ENCODE results near the gene U2AF2.
"Not testable (repeated sequence)": the region's sequence is repeated elsewhere in the genome, so short reads cannot be mapped to it uniquely, and the experiment has no call there.

The U2AF2 gene

GRCh38 chr19:55712804-55713631 is 58.2 kb downstream of the U2AF2 start:
- POLR2A ChIA-PET = no interaction called here
- 100% methylated on average over 1 of the region's 3 CpGs for WGBS (ENCODE audit: insufficient coverage)
- H3K27me3 ChIP-seq (replicated peaks in 2 of 5; ENCODE audit: control insufficient read depth in 4 of 5, insufficient read depth in 5 of 5, low read length in 4 of 5) = peaks cover 0 to 17% (median 2%) of the 10 kb centered on the region in 5 experiments
- H3K36me3 ChIP-seq (ENCODE audit: control insufficient read depth in 4 of 4, insufficient read depth in 4 of 4, low read length in 3 of 4) = no peaks in the 10 kb centered on the region
- H3K9me3 ChIP-seq (ENCODE audit: control extremely low read depth in 1 of 5, control insufficient read depth in 4 of 5, insufficient read depth in 2 of 5, low read depth in 1 of 5, low read length in 4 of 5) = peaks cover 0 to 4% (median 2%) of the 10 kb centered on the region in 5 experiments
- no peak for DNase-seq
- H3K4me1 ChIP-seq (ENCODE audit: control extremely low read depth in 1 of 4, control insufficient read depth in 4 of 4, insufficient read depth in 4 of 4, low read length in 3 of 4) = no peaks in the 10 kb centered on the region
- CTCF ChIA-PET = no interaction called here
- no peak overlapping the region for H3K27ac ChIP-seq (ENCODE audit: insufficient read depth in 1 of 2, low read depth in 1 of 2, low read length in 2 of 2, poor library complexity in 1 of 2, severe bottlenecking in 2 of 2)
- H3K4me3 ChIP-seq (ENCODE audit: control insufficient read depth in 1 of 7, extremely low read depth in 1 of 7, insufficient read depth in 4 of 7, low read depth in 2 of 7, low read length in 6 of 7) = no peak overlapping the region

GRCh38 chr19:55716531-55716930 is 61.7 kb downstream of the U2AF2 start:
- Histone ChIP-seq H3K36me3 (ENCODE audit: control insufficient read depth in 4 of 4, insufficient read depth in 4 of 4, low read length in 3 of 4) (no peaks in the 10 kb centered on the region), H3K27ac (ENCODE audit: insufficient read depth in 1 of 2, low read depth in 1 of 2, low read length in 2 of 2, poor library complexity in 1 of 2, severe bottlenecking in 2 of 2) (no peak overlapping the region), H3K27me3 (replicated peaks in 2 of 5; ENCODE audit: control insufficient read depth in 4 of 5, insufficient read depth in 5 of 5, low read length in 4 of 5) (peaks cover 0 to 21% (median 2%) of the 10 kb centered on the region in 5 experiments), H3K4me3 (ENCODE audit: control insufficient read depth in 1 of 7, extremely low read depth in 1 of 7, insufficient read depth in 4 of 7, low read depth in 2 of 7, low read length in 6 of 7) (no peak overlapping the region), H3K9me3 (ENCODE audit: control extremely low read depth in 1 of 5, control insufficient read depth in 4 of 5, insufficient read depth in 2 of 5, low read depth in 1 of 5, low read length in 4 of 5) (peaks cover 0 to 25% (median 2%) of the 10 kb centered on the region in 5 experiments), H3K4me1 (ENCODE audit: control extremely low read depth in 1 of 4, control insufficient read depth in 4 of 4, insufficient read depth in 4 of 4, low read length in 3 of 4) (no peaks in the 10 kb centered on the region)
- CTCF ChIA-PET = no interaction called here
- no peak for DNase-seq
- POLR2A ChIA-PET = no interaction called here
- 94% methylated on average over 15 of the region's 15 CpGs for WGBS (ENCODE audit: insufficient coverage)

- Histone ChIP-seq H3K36me3 (ENCODE audit: control insufficient read depth in 4 of 4, insufficient read depth in 4 of 4, low read length in 3 of 4) (no peaks in the 10 kb centered on the region), H3K9me3 (ENCODE audit: control extremely low read depth in 1 of 5, control insufficient read depth in 4 of 5, insufficient read depth in 2 of 5, low read depth in 1 of 5, low read length in 4 of 5) (peaks cover 0 to 30% (median 2%) of the 10 kb centered on the region in 5 experiments), H3K27ac (ENCODE audit: insufficient read depth in 1 of 2, low read depth in 1 of 2, low read length in 2 of 2, poor library complexity in 1 of 2, severe bottlenecking in 2 of 2) (no peak overlapping the region), H3K27me3 (replicated peaks in 2 of 5; ENCODE audit: control insufficient read depth in 4 of 5, insufficient read depth in 5 of 5, low read length in 4 of 5) (peaks cover 0 to 21% (median 2%) of the 10 kb centered on the region in 5 experiments), H3K4me3 (ENCODE audit: control insufficient read depth in 1 of 7, extremely low read depth in 1 of 7, insufficient read depth in 4 of 7, low read depth in 2 of 7, low read length in 6 of 7) (no peak overlapping the region), H3K4me1 (ENCODE audit: control extremely low read depth in 1 of 4, control insufficient read depth in 4 of 4, insufficient read depth in 4 of 4, low read length in 3 of 4) (no peaks in the 10 kb centered on the region)
- CTCF ChIA-PET = no interaction called here
- 95% methylated on average over 7 of the region's 11 CpGs for WGBS (ENCODE audit: insufficient coverage)
- no peak for DNase-seq
- POLR2A ChIA-PET = no interaction called here
These were observed 62.4 kb downstream of the U2AF2 start for GRCh38 chr19:55717251-55717650.

- H3K27me3 ChIP-seq (replicated peaks in 2 of 5; ENCODE audit: control insufficient read depth in 4 of 5, insufficient read depth in 5 of 5, low read length in 4 of 5) = peaks cover 0 to 21% (median 2%) of the 10 kb centered on the region in 5 experiments
- POLR2A ChIA-PET; H3K27ac ChIP-seq (ENCODE audit: insufficient read depth in 1 of 2, low read depth in 1 of 2, low read length in 2 of 2, poor library complexity in 1 of 2, severe bottlenecking in 2 of 2); H3K4me1 ChIP-seq (ENCODE audit: control extremely low read depth in 1 of 4, control insufficient read depth in 4 of 4, insufficient read depth in 4 of 4, low read length in 3 of 4); DNase-seq; CTCF ChIA-PET; H3K36me3 ChIP-seq (ENCODE audit: control insufficient read depth in 4 of 4, insufficient read depth in 4 of 4, low read length in 3 of 4); H3K4me3 ChIP-seq (ENCODE audit: control insufficient read depth in 1 of 7, extremely low read depth in 1 of 7, insufficient read depth in 4 of 7, low read depth in 2 of 7, low read length in 6 of 7): not testable (repeated sequence)
- WGBS (ENCODE audit: insufficient coverage) = 69% methylated on average over 12 of the region's 13 CpGs
- peaks cover 0 to 30% (median 2%) of the 10 kb centered on the region in 5 experiments for H3K9me3 ChIP-seq (ENCODE audit: control extremely low read depth in 1 of 5, control insufficient read depth in 4 of 5, insufficient read depth in 2 of 5, low read depth in 1 of 5, low read length in 4 of 5)
These were observed 63.3 kb downstream of the U2AF2 start for GRCh38 chr19:55717879-55718711.

DNA sequence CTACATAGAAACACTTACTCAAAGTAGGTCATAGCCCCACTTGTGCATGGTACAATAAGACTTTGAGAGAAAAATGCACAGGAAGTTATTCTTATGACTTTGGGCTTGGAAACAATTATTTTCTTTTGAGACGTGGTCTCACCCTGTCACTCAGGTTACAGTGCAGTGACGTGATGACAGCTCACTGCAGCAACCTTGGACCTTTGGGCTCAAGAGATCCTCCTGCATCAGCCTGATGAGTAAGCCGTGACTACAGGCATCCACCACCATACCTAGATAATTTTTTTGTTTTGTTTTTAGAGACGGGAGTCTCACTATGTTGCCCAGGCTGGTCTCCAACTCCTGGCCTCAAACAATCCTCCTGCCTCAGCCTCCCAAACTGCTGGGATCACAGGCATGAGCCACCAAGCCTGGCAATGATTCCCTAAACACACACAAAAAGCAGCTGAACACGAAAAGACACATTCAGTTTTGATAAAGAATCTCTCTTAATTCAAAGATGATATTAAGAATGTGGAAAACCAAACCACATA is 65.4 kb downstream of the U2AF2 start:
- Histone ChIP-seq H3K9me3 (ENCODE audit: control extremely low read depth in 1 of 5, control insufficient read depth in 4 of 5, insufficient read depth in 2 of 5, low read depth in 1 of 5, low read length in 4 of 5) (peaks cover 0 to 30% (median 2%) of the 10 kb centered on the region in 5 experiments), H3K27ac (ENCODE audit: insufficient read depth in 1 of 2, low read depth in 1 of 2, low read length in 2 of 2, poor library complexity in 1 of 2, severe bottlenecking in 2 of 2) (no peak overlapping the region), H3K36me3 (ENCODE audit: control insufficient read depth in 4 of 4, insufficient read depth in 4 of 4, low read length in 3 of 4) (no peaks in the 10 kb centered on the region), H3K4me3 (ENCODE audit: control insufficient read depth in 1 of 7, extremely low read depth in 1 of 7, insufficient read depth in 4 of 7, low read depth in 2 of 7, low read length in 6 of 7) (no peak overlapping the region), H3K4me1 (ENCODE audit: control extremely low read depth in 1 of 4, control insufficient read depth in 4 of 4, insufficient read depth in 4 of 4, low read length in 3 of 4) (no peaks in the 10 kb centered on the region), H3K27me3 (replicated peaks in 2 of 5; ENCODE audit: control insufficient read depth in 4 of 5, insufficient read depth in 5 of 5, low read length in 4 of 5) (peaks cover 0 to 21% (median 2%) of the 10 kb centered on the region in 5 experiments)
- CTCF ChIA-PET = no interaction called here
- POLR2A ChIA-PET = no interaction called here
- 60% methylated on average over 3 of the region's 5 CpGs for WGBS (ENCODE audit: insufficient coverage)
- no peak for DNase-seq

GRCh38 chr19:55720801-55721200 is 66.0 kb downstream of the U2AF2 start:
- peaks cover 0 to 21% (median 2%) of the 10 kb centered on the region in 5 experiments for H3K27me3 ChIP-seq (replicated peaks in 2 of 5; ENCODE audit: control insufficient read depth in 4 of 5, insufficient read depth in 5 of 5, low read length in 4 of 5)
- no peaks in the 10 kb centered on the region for H3K4me1 ChIP-seq (ENCODE audit: control extremely low read depth in 1 of 4, control insufficient read depth in 4 of 4, insufficient read depth in 4 of 4, low read length in 3 of 4)
- ChIA-PET POLR2A (no interaction called here), CTCF (no interaction called here)
- H3K9me3 ChIP-seq (ENCODE audit: control extremely low read depth in 1 of 5, control insufficient read depth in 4 of 5, insufficient read depth in 2 of 5, low read depth in 1 of 5, low read length in 4 of 5) = peaks cover 0 to 30% (median 2%) of the 10 kb centered on the region in 5 experiments
- no CpG with 5 or more reads among the region's 3 CpGs for WGBS (ENCODE audit: insufficient coverage)
- H3K27ac ChIP-seq (ENCODE audit: insufficient read depth in 1 of 2, low read depth in 1 of 2, low read length in 2 of 2, poor library complexity in 1 of 2, severe bottlenecking in 2 of 2) = no peak overlapping the region
- H3K4me3 ChIP-seq (ENCODE audit: control insufficient read depth in 1 of 7, extremely low read depth in 1 of 7, insufficient read depth in 4 of 7, low read depth in 2 of 7, low read length in 6 of 7) = no peak overlapping the region
- DNase-seq = no peak
- no peaks in the 10 kb centered on the region for H3K36me3 ChIP-seq (ENCODE audit: control insufficient read depth in 4 of 4, insufficient read depth in 4 of 4, low read length in 3 of 4)

- 100% methylated on average over 3 of the region's 8 CpGs for WGBS (ENCODE audit: insufficient coverage)
- ChIA-PET CTCF (no interaction called here), POLR2A (no interaction called here)
- H3K9me3 ChIP-seq (ENCODE audit: control extremely low read depth in 1 of 5, control insufficient read depth in 4 of 5, insufficient read depth in 2 of 5, low read depth in 1 of 5, low read length in 4 of 5) = peaks cover 0 to 25% (median 2%) of the 10 kb centered on the region in 5 experiments
- no peaks in the 10 kb centered on the region for H3K4me1 ChIP-seq (ENCODE audit: control extremely low read depth in 1 of 4, control insufficient read depth in 4 of 4, insufficient read depth in 4 of 4, low read length in 3 of 4)
- peaks cover 0 to 8% (median 0%) of the 10 kb centered on the region in 5 experiments for H3K27me3 ChIP-seq (replicated peaks in 2 of 5; ENCODE audit: control insufficient read depth in 4 of 5, insufficient read depth in 5 of 5, low read length in 4 of 5)
- no peak overlapping the region for H3K4me3 ChIP-seq (ENCODE audit: control insufficient read depth in 1 of 7, extremely low read depth in 1 of 7, insufficient read depth in 4 of 7, low read depth in 2 of 7, low read length in 6 of 7)
- H3K27ac ChIP-seq (ENCODE audit: insufficient read depth in 1 of 2, low read depth in 1 of 2, low read length in 2 of 2, poor library complexity in 1 of 2, severe bottlenecking in 2 of 2) = no peak overlapping the region
- no peaks in the 10 kb centered on the region for H3K36me3 ChIP-seq (ENCODE audit: control insufficient read depth in 4 of 4, insufficient read depth in 4 of 4, low read length in 3 of 4)
- no peak for DNase-seq
These were observed 68.7 kb downstream of the U2AF2 start for GRCh38 chr19:55723491-55723890.
